ENCODE data around the gene LOX.

Gene LOX

GRCh38 chr5:122077366-122078115 lies 518 bp downstream of the LOX start:
- no peak for TF ChIP-seq CTCF (IDR thresholded peaks at IDR 0.05)

- TF ChIP-seq CTCF (IDR thresholded peaks at IDR 0.05), result peak; percentile 72
These were observed 1.2 kb downstream of the LOX start for GRCh38 chr5:122076669-122077365.

- no peak for TF ChIP-seq CTCF (IDR thresholded peaks at IDR 0.05)
These were observed 2.0 kb downstream of the LOX start for GRCh38 chr5:122076050-122076461.

GRCh38 chr5:122073864-122074263 lies 4.2 kb downstream of the LOX start:
- TF ChIP-seq CTCF (IDR thresholded peaks at IDR 0.05), result no peak

GRCh38 chr5:122073018-122073417 lies 5.0 kb downstream of the LOX start:
- TF ChIP-seq CTCF (IDR thresholded peaks at IDR 0.05), result no peak

GRCh38 chr5:122067390-122067789 lies 10.7 kb downstream of the LOX start:
- TF ChIP-seq CTCF (IDR thresholded peaks at IDR 0.05), result no peak

GRCh38 chr5:122064992-122065391 lies 13.1 kb downstream of the LOX start:
- no peak for TF ChIP-seq CTCF (IDR thresholded peaks at IDR 0.05)
